ENCODE measurements around the gene MAP3K7. TPM values are rescaled to one million over a fixed set of nuclear protein-coding genes. Genes with fewer than 3 reads are reported as not detected.

MAP3K7 gene
- total RNA-seq (2021) (28.3 and 31.9 TPM in 2 replicates), Bru-seq, nascent RNA (percentile 92 among the genes with signal in this experiment), BruChase-seq, experiment 1, labeled RNA remaining after a 2-hour chase (percentile 93 among the genes with signal in this experiment), BruChase-seq, experiment 2, labeled RNA remaining after a 6-hour chase (percentile 84 among the genes with signal in this experiment)
- long read RNA-seq, full-length matches to known transcripts: 75 of 99 reads
- long read RNA-seq, partial matches to known transcripts: 4 of 99 reads
- long read RNA-seq, other reads (novel, unspliced or antisense): 20 of 99 reads

DNA sequence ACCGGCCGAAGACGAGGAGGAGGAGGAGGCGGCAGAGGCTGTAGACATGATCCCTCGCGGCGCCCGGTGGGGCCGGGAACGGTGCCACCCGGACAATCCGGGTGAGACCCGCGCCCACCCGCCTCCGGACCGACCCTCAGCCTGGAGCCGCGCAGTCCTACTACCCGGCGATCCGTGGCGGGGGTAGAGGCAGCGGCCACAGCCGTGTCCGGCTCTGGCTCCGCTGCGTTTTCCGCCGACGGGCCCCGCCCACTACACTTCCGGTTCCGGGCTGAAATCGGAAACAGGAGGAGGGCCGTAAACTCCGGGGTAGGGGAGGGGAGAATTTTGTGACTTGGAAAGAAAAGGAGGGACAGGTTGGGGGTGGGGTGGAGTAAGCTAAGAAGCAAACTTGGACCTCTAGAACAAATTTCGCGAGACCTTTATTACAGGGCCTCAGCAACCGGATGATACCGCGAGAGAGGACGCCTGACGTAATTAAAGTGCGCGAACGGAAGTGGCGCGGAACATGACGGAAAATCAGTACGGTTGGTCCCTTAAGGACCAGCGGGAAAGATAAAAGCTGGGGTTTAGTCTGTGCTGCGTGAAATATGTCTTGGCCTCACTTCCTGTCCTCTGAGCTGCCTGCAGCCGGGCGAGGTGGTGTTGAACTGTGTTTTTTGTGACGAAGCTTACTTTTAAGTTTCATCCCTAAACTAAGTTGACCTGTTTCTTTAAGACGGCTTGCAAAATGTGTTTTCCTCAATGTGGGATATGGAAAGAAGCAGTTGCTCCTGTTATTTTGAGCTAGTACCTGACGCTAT is at the start of gene MAP3K7:
TSS of gene MAP3K7 (minus strand) at position 237 of the 803 bp plus-strand sequence. CDS start at position 48, 189 bp downstream.
- intact Hi-C loops (cut with micrococcal nuclease; ENCODE audit: unreplicated experiment): no loop called here
- TF ChIP-seq EZH2 (IDR thresholded peaks at IDR 0.05; ENCODE audit: low read depth) (no peak), CTCF (conservative IDR thresholded peaks at IDR 0.05) (no peak)
- Histone ChIP-seq H3K79me2 (ENCODE audit: low read depth) (peaks cover 46% of the 10 kb centered on the region), H3K4me3 (peak within 1 kb of the TSS; percentile 79), H3K9me3 (ENCODE audit: insufficient read depth, low read depth) (no peaks in the 10 kb centered on the region), H3K36me3 (ENCODE audit: low read depth) (no peaks in the 10 kb centered on the region), H3K4me2 (peak within 1 kb of the TSS; percentile 96), H3K27me3 (ENCODE audit: insufficient read depth, low read depth) (no peaks in the 10 kb centered on the region), H3K9me2 (ENCODE audit: insufficient read depth) (no peaks in the 10 kb centered on the region), H2AFZ (peak within 1 kb of the TSS; percentile 87), H4K20me1 (ENCODE audit: insufficient read depth) (peaks cover 33% of the 10 kb centered on the region), H3K27ac (peak within 1 kb of the TSS; percentile 83), H3K4me1 (replicated peaks; ENCODE audit: insufficient read depth) (peaks cover 20% of the 10 kb centered on the region), H3F3A (ENCODE audit: insufficient read depth, low read depth) (no peaks in the 10 kb centered on the region; the same call in 1 of the 2 replicates)
- BruUV-seq (replicated peaks): no TSS peak
- peak; percentile 83 to 87 for DNase-seq
- ChIA-PET POLR2A (ENCODE audit: unreplicated experiment) (interaction anchor here (0.6 to 0.7 kb wide), 3 partner anchors 15 to 649 kb away, joined by 3 to 7 read pairs (median 4); no protein-coding TSS in a partner anchor), CTCF (no interaction called here)

DNA sequence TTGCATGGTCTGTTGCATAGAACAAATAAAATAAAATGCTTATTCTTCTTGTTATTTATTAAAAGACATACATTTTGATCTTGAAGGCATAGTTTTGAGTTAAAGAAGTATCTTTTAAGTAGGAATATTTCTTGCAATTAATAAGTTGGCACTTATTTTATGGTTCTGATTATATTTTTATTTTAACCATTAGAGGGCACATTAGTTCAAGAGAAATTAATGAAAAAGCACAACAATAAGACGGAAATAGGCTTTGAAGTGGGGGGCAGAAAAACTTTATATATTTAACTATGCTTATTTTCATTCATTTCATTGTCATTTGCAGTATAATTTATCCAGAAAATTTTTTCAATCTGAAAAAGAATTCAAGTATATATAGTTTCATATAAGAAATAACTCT is 44.2 kb upstream of the MAP3K7 start:
- Histone ChIP-seq H3K4me2 (no peak overlapping the region), H3K79me2 (ENCODE audit: low read depth) (no peaks in the 10 kb centered on the region), H3F3A (ENCODE audit: insufficient read depth, low read depth) (no peaks in the 10 kb centered on the region), H3K36me3 (ENCODE audit: low read depth) (no peaks in the 10 kb centered on the region), H3K4me3 (no peak overlapping the region), H3K27ac (no peak overlapping the region), H3K27me3 (ENCODE audit: insufficient read depth, low read depth) (no peaks in the 10 kb centered on the region), H3K9me3 (ENCODE audit: insufficient read depth, low read depth) (no peaks in the 10 kb centered on the region), H2AFZ (no peak overlapping the region), H3K9me2 (ENCODE audit: insufficient read depth) (no peaks in the 10 kb centered on the region), H4K20me1 (ENCODE audit: insufficient read depth) (no peaks in the 10 kb centered on the region), H3K4me1 (replicated peaks; ENCODE audit: insufficient read depth) (no peaks in the 10 kb centered on the region)
- intact Hi-C loops (cut with micrococcal nuclease; ENCODE audit: unreplicated experiment): loop anchor here (5.0 kb wide), 1 partner anchor 141 kb away; no protein-coding TSS in a partner anchor
- ChIA-PET POLR2A (ENCODE audit: unreplicated experiment) (no interaction called here), CTCF (no interaction called here)
- BruUV-seq (replicated peaks): no TSS peak
- DNase-seq: no peak
- TF ChIP-seq EZH2 (IDR thresholded peaks at IDR 0.05; ENCODE audit: low read depth) (no peak), CTCF (conservative IDR thresholded peaks at IDR 0.05) (no peak; the same call in 1 of the 2 replicates)

GRCh38 chr6:90621581-90621980 is 34.7 kb upstream of the MAP3K7 start:
- Histone ChIP-seq H3K4me3 (no peak overlapping the region), H3K4me1 (replicated peaks; ENCODE audit: insufficient read depth) (no peaks in the 10 kb centered on the region), H4K20me1 (ENCODE audit: insufficient read depth) (no peaks in the 10 kb centered on the region), H3K4me2 (no peak overlapping the region), H3K9me3 (ENCODE audit: insufficient read depth, low read depth) (no peaks in the 10 kb centered on the region), H3K36me3 (ENCODE audit: low read depth) (no peaks in the 10 kb centered on the region), H3K27me3 (ENCODE audit: insufficient read depth, low read depth) (no peaks in the 10 kb centered on the region), H2AFZ (no peak overlapping the region), H3K79me2 (ENCODE audit: low read depth) (no peaks in the 10 kb centered on the region), H3K9me2 (ENCODE audit: insufficient read depth) (no peaks in the 10 kb centered on the region), H3F3A (ENCODE audit: insufficient read depth, low read depth) (no peaks in the 10 kb centered on the region), H3K27ac (no peak overlapping the region)
- BruUV-seq (replicated peaks): no TSS peak
- no peak for DNase-seq
- ChIA-PET CTCF (no interaction called here), POLR2A (ENCODE audit: unreplicated experiment) (no interaction called here)
- TF ChIP-seq CTCF (conservative IDR thresholded peaks at IDR 0.05) (no peak), EZH2 (IDR thresholded peaks at IDR 0.05; ENCODE audit: low read depth) (no peak)
- intact Hi-C loops (cut with micrococcal nuclease; ENCODE audit: unreplicated experiment): no loop called here
